HUES48 (cell line): ENCODE data around the gene MYO5B.
"Not testable (repeated sequence)": the region's sequence is repeated elsewhere in the genome, so short reads cannot be mapped to it uniquely, and the experiment has no call there.

ENCODE experiments used
- H3K27ac ChIP-seq: one replicate; pipeline ENCODE4 v1.7.0; 2013; ENCODE audit warnings: low read depth, low read length, inconsistent platforms
- H3K27me3 ChIP-seq: 2 replicates; pipeline ENCODE4 v1.6.1; 2013; ENCODE audit warnings: mild to moderate bottlenecking, low read length; ENCODE audit not compliant: control insufficient read depth, insufficient read depth
- H3K36me3 ChIP-seq: 2 replicates; pipeline ENCODE4 v1.6.1; 2013; ENCODE audit warnings: low read length; ENCODE audit not compliant: control insufficient read depth, insufficient read depth
- H3K4me1 ChIP-seq: 2 replicates; pipeline ENCODE4 v1.6.1; 2013; ENCODE audit warnings: mild to moderate bottlenecking, low read length; ENCODE audit not compliant: control insufficient read depth, insufficient read depth
- H3K4me3 ChIP-seq: 2 replicates; pipeline ENCODE4 v1.5.1; 2013; ENCODE audit warnings: mild to moderate bottlenecking, low read depth, low read length
- H3K9ac ChIP-seq: 2 replicates; pipeline ENCODE4 v1.6.1; 2013; ENCODE audit warnings: mild to moderate bottlenecking, low read depth, low read length, moderate library complexity
- H3K9me3 ChIP-seq: 2 replicates; pipeline ENCODE4 v1.6.1; 2013; ENCODE audit warnings: low read length; ENCODE audit not compliant: control insufficient read depth, insufficient read depth

The MYO5B gene

DNA sequence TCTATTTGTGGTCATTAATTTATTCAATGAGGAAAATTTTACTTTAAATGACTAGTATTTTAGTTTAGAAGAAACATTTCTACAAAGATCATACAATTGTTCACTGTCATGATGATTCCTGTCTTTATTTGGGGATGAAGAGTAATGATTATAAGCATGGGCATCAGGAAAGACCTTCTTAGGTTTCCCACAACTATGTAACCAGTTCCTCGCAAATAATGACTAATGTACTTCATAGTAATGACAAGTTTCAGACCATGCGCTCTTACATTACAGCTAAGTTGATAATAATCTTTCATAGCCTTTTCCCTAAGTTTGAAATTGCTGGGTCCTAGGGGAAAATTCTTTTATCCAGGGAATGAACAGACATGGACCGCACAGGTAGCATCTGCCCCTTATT lies 90.5 kb downstream of the MYO5B start:
- H3K4me3 ChIP-seq: no peak overlapping the region
- H3K4me1 ChIP-seq: no peaks in the 10 kb centered on the region
- H3K27me3 ChIP-seq: no peaks in the 10 kb centered on the region
- no peak overlapping the region for H3K27ac ChIP-seq
- H3K9me3 ChIP-seq: no peaks in the 10 kb centered on the region
- H3K9ac ChIP-seq: no peak overlapping the region
- no peaks in the 10 kb centered on the region for H3K36me3 ChIP-seq

GRCh38 chr18:50099725-50100407 lies 95.1 kb downstream of the MYO5B start:
- no peaks in the 10 kb centered on the region for H3K4me1 ChIP-seq
- no peaks in the 10 kb centered on the region for H3K27me3 ChIP-seq
- no peaks in the 10 kb centered on the region for H3K9me3 ChIP-seq
- no peak overlapping the region for H3K9ac ChIP-seq
- H3K27ac ChIP-seq: no peak overlapping the region
- H3K4me3 ChIP-seq: no peak overlapping the region
- no peaks in the 10 kb centered on the region for H3K36me3 ChIP-seq

DNA sequence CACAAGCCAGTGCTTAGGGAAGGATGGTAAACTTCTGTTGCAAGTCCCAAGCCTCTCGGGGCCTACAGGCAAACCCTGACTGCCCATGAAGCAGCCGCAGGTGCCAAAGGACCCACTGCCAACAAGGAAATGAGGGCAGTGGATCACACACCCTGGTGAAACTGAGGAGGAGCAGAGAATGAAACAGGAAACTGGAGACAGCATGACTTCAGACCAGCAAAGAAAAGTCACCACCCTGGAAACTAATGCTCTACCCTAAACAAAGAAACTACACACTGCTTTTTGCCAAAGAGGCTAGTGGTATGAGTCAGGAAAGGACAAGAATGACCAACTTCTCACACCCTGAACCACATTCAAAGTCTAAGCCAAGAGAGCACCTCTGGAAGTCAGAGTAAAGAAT lies 97.2 kb downstream of the MYO5B start:
- no peak overlapping the region for H3K27ac ChIP-seq
- H3K9me3 ChIP-seq: no peaks in the 10 kb centered on the region
- H3K27me3 ChIP-seq: no peaks in the 10 kb centered on the region
- peaks cover 10% of the 10 kb centered on the region for H3K4me1 ChIP-seq
- no peak overlapping the region for H3K4me3 ChIP-seq
- no peaks in the 10 kb centered on the region for H3K36me3 ChIP-seq
- no peak overlapping the region for H3K9ac ChIP-seq

DNA sequence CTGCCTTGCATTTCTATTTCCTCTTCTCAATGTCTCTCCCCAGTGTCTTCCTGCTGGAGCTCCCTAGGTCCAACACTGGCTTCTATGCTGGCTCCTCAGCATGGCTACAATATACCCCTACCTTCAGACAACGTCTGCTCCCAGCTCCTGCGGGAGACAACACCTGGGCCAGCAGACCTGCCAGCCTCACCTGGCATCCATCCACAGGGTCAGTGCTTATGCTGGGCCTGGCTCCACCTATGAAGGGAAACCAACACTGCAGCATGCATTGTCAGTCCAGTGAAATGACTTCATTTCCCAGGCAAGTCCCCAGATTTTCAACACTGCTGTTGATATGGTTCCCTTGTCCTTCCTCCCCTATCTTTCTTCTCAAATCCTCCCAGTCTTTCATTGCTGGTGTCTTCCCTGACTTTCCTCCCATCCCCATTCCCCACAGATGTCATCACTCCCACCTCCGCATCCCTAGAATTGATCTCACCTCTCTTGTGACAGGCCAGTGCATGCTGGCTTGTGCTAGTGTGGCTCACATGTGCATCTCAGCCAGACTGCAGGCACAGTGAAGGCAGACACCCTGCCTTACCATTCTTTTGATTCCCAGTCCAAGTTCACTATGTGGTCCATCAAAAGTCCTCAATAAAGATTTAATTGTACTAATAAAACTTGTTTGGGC lies 98.0 kb downstream of the MYO5B start:
- no peaks in the 10 kb centered on the region for H3K9me3 ChIP-seq
- no peak overlapping the region for H3K4me3 ChIP-seq
- no peak overlapping the region for H3K9ac ChIP-seq
- no peak overlapping the region for H3K27ac ChIP-seq
- no peaks in the 10 kb centered on the region for H3K27me3 ChIP-seq
- peaks cover 16% of the 10 kb centered on the region for H3K4me1 ChIP-seq
- H3K36me3 ChIP-seq: no peaks in the 10 kb centered on the region

- H3K27ac ChIP-seq, H3K27me3 ChIP-seq, H3K9me3 ChIP-seq, H3K36me3 ChIP-seq, H3K9ac ChIP-seq, H3K4me3 ChIP-seq: not testable (repeated sequence)
- H3K4me1 ChIP-seq: peaks cover 37% of the 10 kb centered on the region
Measured at GRCh38 chr18:50094786-50095185, 100.2 kb downstream of the MYO5B start.

DNA sequence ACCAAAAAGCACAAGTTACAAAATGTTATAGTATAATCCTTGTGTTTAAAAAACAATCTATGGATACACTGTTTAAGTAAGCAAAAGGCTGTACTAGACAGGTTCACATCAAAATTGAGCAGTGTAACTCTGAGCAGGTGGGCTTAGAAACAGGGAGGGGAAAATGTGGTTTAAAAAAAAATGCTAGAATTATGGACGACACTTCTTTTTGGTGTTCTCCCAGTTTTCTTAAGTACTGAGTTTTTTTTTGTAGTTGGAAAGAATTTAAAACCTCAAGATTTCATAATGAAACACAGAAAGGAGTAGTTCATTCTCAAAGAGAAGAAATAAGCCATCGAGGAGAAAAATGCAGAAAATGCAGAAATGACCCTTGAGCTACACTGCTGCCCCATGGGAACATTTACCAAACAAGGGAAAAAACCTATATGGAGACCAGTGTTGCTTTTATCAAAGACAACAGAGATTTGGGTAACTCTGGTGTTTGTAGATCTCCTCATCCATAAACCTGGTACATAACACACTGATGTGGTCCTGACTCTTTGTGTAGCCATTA lies 100.7 kb downstream of the MYO5B start:
- Histone ChIP-seq H3K4me3 (no peak overlapping the region), H3K9ac (no peak overlapping the region), H3K27ac (no peak overlapping the region), H3K27me3 (no peaks in the 10 kb centered on the region), H3K9me3 (no peaks in the 10 kb centered on the region), H3K36me3 (no peaks in the 10 kb centered on the region), H3K4me1 (peaks cover 38% of the 10 kb centered on the region)

DNA sequence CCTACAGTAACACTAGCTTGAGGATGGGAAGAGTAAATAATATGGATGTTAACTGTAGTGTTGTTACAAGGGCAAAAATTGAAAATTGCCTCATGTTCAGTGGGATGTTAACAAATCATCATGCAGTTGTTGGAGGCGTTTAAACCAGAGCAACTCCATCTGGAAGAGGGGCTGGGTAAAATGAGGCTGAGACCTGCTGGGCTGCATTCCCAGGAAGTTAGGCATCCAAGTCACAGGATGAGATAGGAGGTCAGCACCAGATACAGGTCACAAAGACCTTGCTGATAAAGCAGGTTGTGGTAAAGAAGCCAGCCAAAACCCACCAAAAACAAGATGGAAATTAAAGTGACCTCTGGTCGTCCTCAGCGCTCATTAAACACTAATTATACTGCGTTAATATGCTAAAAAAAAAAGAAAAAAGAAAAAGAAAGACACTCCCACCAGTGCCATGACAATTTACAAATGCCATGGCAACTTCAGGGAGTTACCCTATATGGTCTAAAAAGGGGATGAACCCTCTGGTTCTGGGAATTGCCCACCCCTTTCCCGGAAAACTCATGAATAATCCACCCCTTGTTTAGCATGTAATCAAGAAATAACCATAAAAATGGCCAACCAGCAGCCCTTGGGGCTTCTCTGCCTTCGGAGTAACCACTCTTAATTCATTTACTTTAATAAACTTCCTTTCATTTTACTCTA lies 101.4 kb downstream of the MYO5B start:
- no peak overlapping the region for H3K27ac ChIP-seq
- H3K36me3 ChIP-seq: no peaks in the 10 kb centered on the region
- no peak overlapping the region for H3K9ac ChIP-seq
- peaks cover 38% of the 10 kb centered on the region for H3K4me1 ChIP-seq
- no peak overlapping the region for H3K4me3 ChIP-seq
- H3K27me3 ChIP-seq: no peaks in the 10 kb centered on the region
- H3K9me3 ChIP-seq: no peaks in the 10 kb centered on the region

DNA sequence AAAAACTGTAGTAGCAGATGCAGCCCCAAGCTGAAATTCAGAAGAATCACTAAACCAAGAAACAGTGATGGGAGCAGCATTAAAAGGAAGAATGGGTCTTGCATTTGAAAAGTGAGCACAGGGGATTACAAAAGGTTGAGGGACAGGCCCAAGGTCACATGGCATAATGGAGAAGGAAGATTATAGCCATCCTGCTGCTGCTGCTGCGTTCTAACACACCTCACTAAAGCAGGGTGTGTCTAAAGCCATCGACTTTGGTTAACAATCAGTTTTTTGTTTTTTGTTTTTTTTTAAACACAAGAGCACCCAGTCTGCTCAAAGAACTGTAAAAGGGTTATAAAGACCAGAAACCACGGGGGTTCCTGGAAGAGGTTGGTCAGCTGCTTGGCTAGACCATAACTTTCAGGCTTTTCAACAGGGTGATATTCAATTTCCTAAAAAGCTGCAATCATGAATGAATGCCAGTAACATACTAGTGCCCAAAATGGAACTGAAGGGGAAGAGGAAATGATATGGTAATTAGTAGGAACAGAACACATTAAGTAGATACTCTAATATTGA lies 102.6 kb downstream of the MYO5B start:
- H3K9me3 ChIP-seq: no peaks in the 10 kb centered on the region
- H3K4me3 ChIP-seq: 0 out of 2 replicates have a peak overlapping the region, but pooled peaks have one; percentile 13
- peaks cover 38% of the 10 kb centered on the region for H3K4me1 ChIP-seq
- H3K27me3 ChIP-seq: no peaks in the 10 kb centered on the region
- no peak overlapping the region for H3K9ac ChIP-seq
- no peaks in the 10 kb centered on the region for H3K36me3 ChIP-seq
- peak overlapping the region; percentile 59 for H3K27ac ChIP-seq

- Histone ChIP-seq H3K4me3 (0 out of 2 replicates have a peak overlapping the region, but pooled peaks have one; percentile 13), H3K9ac (no peak overlapping the region), H3K27ac (peak overlapping the region; percentile 59), H3K4me1 (peaks cover 38% of the 10 kb centered on the region), H3K27me3 (no peaks in the 10 kb centered on the region), H3K36me3 (no peaks in the 10 kb centered on the region), H3K9me3 (no peaks in the 10 kb centered on the region)
Measured at GRCh38 chr18:50091509-50092244, 103.3 kb downstream of the MYO5B start.
